SJSA1 (cell line): ENCODE data around the gene RRAS. TPM values are rescaled to one million over a fixed set of nuclear protein-coding genes. Genes with fewer than 3 reads are reported as not detected.
"Not testable (repeated sequence)": the region's sequence is repeated elsewhere in the genome, so short reads cannot be mapped to it uniquely, and the experiment has no call there.

Experiments
- DNase-seq, 2 experiments: peaks; one replicate each; pipeline ENCODE4 v3.0.0-alpha.2; 2015 to 2020; ENCODE audit warnings: low spot score in 2 of 2, low read depth in 1 of 2
- H3K27ac ChIP-seq: fragments of 250-450 bp; sonication (Bioruptor Pico); 2 replicates; pipeline ENCODE4 v1.5.1; 2020; ENCODE audit warnings: mild to moderate bottlenecking, moderate library complexity
- H3K27me3 ChIP-seq: fragments of 250-450 bp; sonication (Bioruptor Pico); replicated peaks from 2 replicates; pipeline ENCODE4 v1.5.1; 2020; ENCODE audit warnings: mild to moderate bottlenecking, moderate library complexity
- H3K36me3 ChIP-seq: fragments of 250-450 bp; sonication (Bioruptor Pico); 2 replicates; pipeline ENCODE4 v1.5.1; 2020; ENCODE audit warnings: mild to moderate bottlenecking
- H3K4me1 ChIP-seq: fragments of 250-450 bp; sonication (Bioruptor Pico); replicated peaks from 2 replicates; pipeline ENCODE4 v1.6.1; 2021; ENCODE audit warnings: mild to moderate bottlenecking
- H3K4me3 ChIP-seq: fragments of 250-450 bp; sonication (Bioruptor Pico); 2 replicates; pipeline ENCODE4 v1.5.1; 2020; ENCODE audit warnings: mild to moderate bottlenecking
- H3K9me3 ChIP-seq: fragments of 250-450 bp; sonication (Bioruptor Pico); replicated peaks from 2 replicates; pipeline ENCODE4 v1.5.1; 2020; ENCODE audit warnings: mild to moderate bottlenecking
- total RNA-seq: library from RNA; depleted of rRNA; stranded (reverse); fragments of >200 nt; shearing (Covaris generic); gene quantifications from 2 replicates; pipeline ENCODE4 v1.2.3, GENCODE V29; 2014

Gene RRAS
- total RNA-seq, 1 experiment from 2014 or later: 30.6 TPM

- H3K4me1 ChIP-seq: peaks cover 24% of the 10 kb centered on the region
- H3K27ac ChIP-seq: peak overlapping the region; percentile 47
- peak; percentile 62 to 88 for DNase-seq
- H3K27me3 ChIP-seq: no peaks in the 10 kb centered on the region
- H3K36me3 ChIP-seq: peaks cover 16% of the 10 kb centered on the region
- peak overlapping the region; percentile 21 for H3K4me3 ChIP-seq
- no peaks in the 10 kb centered on the region for H3K9me3 ChIP-seq
Observed at GRCh38 chr19:49637821-49638738, 1.9 kb downstream of the RRAS start.

- no peak for DNase-seq
- no peaks in the 10 kb centered on the region for H3K27me3 ChIP-seq
- H3K4me3 ChIP-seq: no peak overlapping the region
- no peaks in the 10 kb centered on the region for H3K9me3 ChIP-seq
- no peak overlapping the region for H3K27ac ChIP-seq
- peaks cover 16% of the 10 kb centered on the region for H3K36me3 ChIP-seq
- H3K4me1 ChIP-seq: peaks cover 20% of the 10 kb centered on the region
Observed at GRCh38 chr19:49636233-49636932, 3.6 kb downstream of the RRAS start.

- no peak for DNase-seq
- H3K9me3 ChIP-seq: no peaks in the 10 kb centered on the region
- peaks cover 13% of the 10 kb centered on the region for H3K4me1 ChIP-seq
- H3K27me3 ChIP-seq: no peaks in the 10 kb centered on the region
- H3K4me3 ChIP-seq: no peak overlapping the region
- H3K36me3 ChIP-seq: peaks cover 12% of the 10 kb centered on the region
- no peak overlapping the region for H3K27ac ChIP-seq
Observed at GRCh38 chr19:49635530-49636232, 4.3 kb downstream of the RRAS start.

- not testable (repeated sequence) for H3K27me3 ChIP-seq, H3K9me3 ChIP-seq, H3K4me1 ChIP-seq, H3K4me3 ChIP-seq, DNase-seq, H3K27ac ChIP-seq
- H3K36me3 ChIP-seq: peaks cover 12% of the 10 kb centered on the region
Observed at GRCh38 chr19:49633273-49633672, 6.7 kb downstream of the RRAS start.

GRCh38 chr19:49632576-49632975, 7.4 kb downstream of the RRAS start:
- H3K4me3 ChIP-seq: no peak overlapping the region
- H3K36me3 ChIP-seq: peaks cover 16% of the 10 kb centered on the region
- no peak overlapping the region for H3K27ac ChIP-seq

GRCh38 chr19:49631610-49632192, 8.2 kb downstream of the RRAS start:
- Histone ChIP-seq H3K4me3 (no peak overlapping the region), H3K27ac (no peak overlapping the region), H3K36me3 (peaks cover 22% of the 10 kb centered on the region), H3K9me3 (no peaks in the 10 kb centered on the region), H3K27me3 (no peaks in the 10 kb centered on the region), H3K4me1 (no peaks in the 10 kb centered on the region)
- DNase-seq: no peak

More at GRCh38 chr19:49632576-49632975, 7.4 kb downstream of the RRAS start:
- DNase-seq: no peak
- H3K27me3 ChIP-seq: no peaks in the 10 kb centered on the region
- H3K9me3 ChIP-seq: no peaks in the 10 kb centered on the region
- no peaks in the 10 kb centered on the region for H3K4me1 ChIP-seq

GRCh38 chr19:49631014-49631588, 8.8 kb downstream of the RRAS start:
- H3K36me3 ChIP-seq: peaks cover 19% of the 10 kb centered on the region
- H3K27me3 ChIP-seq: no peaks in the 10 kb centered on the region
- no peak overlapping the region for H3K27ac ChIP-seq
- H3K4me3 ChIP-seq: no peak overlapping the region
- H3K4me1 ChIP-seq: no peaks in the 10 kb centered on the region
- no peak for DNase-seq
- no peaks in the 10 kb centered on the region for H3K9me3 ChIP-seq

- DNase-seq: no peak
- H3K9me3 ChIP-seq: no peaks in the 10 kb centered on the region
- no peak overlapping the region for H3K4me3 ChIP-seq
- no peaks in the 10 kb centered on the region for H3K4me1 ChIP-seq
- no peak overlapping the region for H3K27ac ChIP-seq
- H3K27me3 ChIP-seq: no peaks in the 10 kb centered on the region
- peaks cover 15% of the 10 kb centered on the region for H3K36me3 ChIP-seq
Observed at GRCh38 chr19:49629659-49630058, 10.3 kb downstream of the RRAS start.

- Histone ChIP-seq H3K9me3 (no peaks in the 10 kb centered on the region), H3K36me3 (peaks cover 22% of the 10 kb centered on the region), H3K4me3 (no peak overlapping the region), H3K4me1 (no peaks in the 10 kb centered on the region), H3K27ac (no peak overlapping the region), H3K27me3 (no peaks in the 10 kb centered on the region)
- DNase-seq: no peak
Observed at GRCh38 chr19:49626226-49626625, 13.7 kb downstream of the RRAS start.

GRCh38 chr19:49624967-49625910, 14.7 kb downstream of the RRAS start:
- Histone ChIP-seq H3K4me1 (no peaks in the 10 kb centered on the region), H3K27me3 (no peaks in the 10 kb centered on the region), H3K9me3 (no peaks in the 10 kb centered on the region), H3K27ac (no peak overlapping the region), H3K4me3 (no peak overlapping the region), H3K36me3 (peaks cover 24% of the 10 kb centered on the region)
- no peak for DNase-seq

- H3K27me3 ChIP-seq, H3K4me3 ChIP-seq, H3K27ac ChIP-seq, H3K9me3 ChIP-seq, DNase-seq: not testable (repeated sequence)
- Histone ChIP-seq H3K36me3 (peaks cover 69% of the 10 kb centered on the region), H3K4me1 (peaks cover 23% of the 10 kb centered on the region)
Observed at GRCh38 chr19:49617860-49618259, 22.1 kb downstream of the RRAS start.

GRCh38 chr19:49616945-49617344, 23.0 kb downstream of the RRAS start:
- H3K27ac ChIP-seq: no peak overlapping the region
- no peaks in the 10 kb centered on the region for H3K27me3 ChIP-seq
- H3K4me3 ChIP-seq: no peak overlapping the region
- H3K4me1 ChIP-seq: peaks cover 28% of the 10 kb centered on the region
- no peak for DNase-seq
- peaks cover 74% of the 10 kb centered on the region for H3K36me3 ChIP-seq
- H3K9me3 ChIP-seq: no peaks in the 10 kb centered on the region; the same call in 1 of the 2 replicates
